SIG-M5 (cell line): ENCODE measurements around the gene APLN.

Experiments used
- DNase-seq: peaks from one replicate; lab custom pipeline; 2025; lab: John Stamatoyannopoulos, UW

Gene APLN

GRCh38 chrX:129654652-129655546, at the start of gene APLN:
Gene APLN, minus strand, starts transcription at chrX:129654956. Its CDS starts 326 bp downstream, at chrX:129654630.
- no peak for DNase-seq

- DNase-seq = no peak
Observed at GRCh38 chrX:129704491-129704890, 49.7 kb upstream of the APLN start.

GRCh38 chrX:129701624-129702069, 46.9 kb upstream of the APLN start:
- DNase-seq = no peak

DNA sequence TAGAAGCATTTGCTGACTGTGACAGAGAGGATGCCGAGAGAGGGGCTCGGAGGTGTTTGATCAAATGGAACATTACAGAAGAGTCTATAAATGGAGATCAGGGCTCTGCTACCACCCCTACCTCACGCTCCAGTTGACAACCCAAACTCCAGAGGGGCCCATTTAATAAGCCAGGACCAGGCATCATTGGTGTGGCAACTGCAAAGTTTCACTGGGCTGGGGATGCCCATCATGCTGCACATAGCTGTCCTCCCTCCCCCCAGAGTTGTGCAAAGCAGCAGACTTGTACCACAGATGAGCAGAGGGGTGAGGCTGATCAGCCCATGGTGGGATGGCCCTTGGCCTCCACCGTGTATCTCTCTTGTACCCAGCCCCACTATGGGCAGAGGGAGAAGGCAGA, 45.8 kb upstream of the APLN start:
- no peak for DNase-seq

DNA sequence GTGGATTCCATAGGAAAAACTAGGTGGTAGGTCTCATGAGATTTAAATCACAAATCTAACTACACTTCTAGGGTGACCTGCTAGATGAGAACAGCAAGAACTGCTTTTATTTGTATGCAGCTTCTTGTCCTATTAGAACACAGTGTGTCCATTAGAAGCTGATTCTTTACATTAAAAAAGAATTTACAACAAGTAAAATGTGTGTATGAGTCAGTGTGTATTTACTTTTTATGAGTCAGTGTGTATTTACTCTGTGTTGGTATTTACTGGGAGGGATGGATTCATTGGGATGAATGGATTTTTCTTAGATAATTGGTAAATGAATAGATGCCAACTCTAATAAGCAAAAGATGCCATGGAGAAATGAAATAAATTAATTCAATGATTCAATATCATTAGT, 43.4 kb upstream of the APLN start:
- no peak for DNase-seq

DNA sequence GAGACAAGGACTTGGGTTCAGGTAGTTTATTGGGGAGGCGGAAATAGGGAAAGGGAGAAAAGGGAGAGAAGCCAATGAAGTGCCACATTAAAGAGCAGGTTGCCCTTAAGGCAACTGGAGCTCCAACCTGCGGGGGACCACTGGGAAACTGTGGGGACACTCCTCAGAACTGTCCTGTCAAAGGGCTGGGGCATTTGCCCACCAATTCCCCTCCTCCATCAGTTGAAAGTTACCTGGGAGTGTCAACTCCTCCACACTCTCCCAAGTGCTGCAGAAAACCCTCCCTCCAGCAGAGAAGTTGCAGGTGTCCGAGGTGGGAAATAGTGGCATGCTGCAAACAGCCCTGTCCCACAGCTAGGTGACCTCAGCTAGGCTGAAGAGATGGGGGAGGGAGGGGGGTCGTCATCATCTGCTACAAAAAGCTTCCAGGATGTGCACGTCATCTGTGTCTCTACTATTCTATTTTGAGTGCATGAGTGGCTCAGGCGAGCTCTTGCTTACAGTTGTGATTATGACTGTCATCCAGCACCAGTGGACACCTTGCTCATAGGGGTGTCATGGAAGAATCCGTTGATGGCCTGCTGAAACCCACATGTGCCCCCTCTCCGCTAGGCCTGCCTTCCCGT, 42.6 kb upstream of the APLN start:
- no peak for DNase-seq

GRCh38 chrX:129696463-129697155, 41.9 kb upstream of the APLN start:
- DNase-seq = no peak

DNA sequence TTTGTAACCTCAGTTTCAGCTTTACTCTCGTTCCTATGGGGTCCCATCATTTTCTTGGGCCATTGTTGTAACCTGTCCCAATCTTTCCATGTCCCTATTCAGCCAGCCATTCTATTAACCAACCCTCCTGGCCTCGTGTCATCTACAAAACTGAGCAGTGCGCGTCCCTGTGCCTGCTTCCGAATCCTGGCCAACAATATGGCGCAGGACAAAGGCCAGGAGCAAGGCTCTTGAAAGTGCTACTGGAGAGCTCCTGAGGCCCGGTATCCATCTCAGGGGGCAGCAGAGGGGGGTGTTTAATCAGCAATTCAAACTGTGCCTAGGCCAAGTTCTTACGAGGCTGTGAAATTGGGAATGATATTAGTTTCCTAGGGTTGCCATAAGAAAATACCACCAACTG, 41.2 kb upstream of the APLN start:
- DNase-seq = no peak

GRCh38 chrX:129695535-129695934, 40.8 kb upstream of the APLN start:
- no peak for DNase-seq

GRCh38 chrX:129694805-129695204, 40.0 kb upstream of the APLN start:
- no peak for DNase-seq

- DNase-seq = no peak
Observed at GRCh38 chrX:129693354-129693753, 38.6 kb upstream of the APLN start.

DNA sequence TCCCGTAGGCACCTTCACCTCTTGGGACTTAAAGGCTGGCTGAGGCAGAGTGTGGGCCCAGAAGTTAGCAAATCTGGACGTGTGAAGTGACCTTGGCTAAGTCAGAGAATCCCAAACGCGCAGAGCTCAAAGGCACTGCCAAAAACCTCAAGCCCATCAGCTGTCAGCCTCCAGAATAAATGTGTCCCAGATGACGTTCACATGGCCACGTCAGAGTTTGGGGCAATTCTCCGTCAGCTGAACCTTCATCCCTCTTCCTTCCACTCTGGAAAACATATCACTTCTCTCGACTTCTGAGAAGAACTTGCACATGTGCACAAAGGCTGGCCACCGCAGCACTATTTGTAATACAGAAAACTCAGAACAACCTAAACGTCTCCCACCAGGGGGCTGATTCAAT, 35.7 kb upstream of the APLN start:
- DNase-seq = no peak

DNA sequence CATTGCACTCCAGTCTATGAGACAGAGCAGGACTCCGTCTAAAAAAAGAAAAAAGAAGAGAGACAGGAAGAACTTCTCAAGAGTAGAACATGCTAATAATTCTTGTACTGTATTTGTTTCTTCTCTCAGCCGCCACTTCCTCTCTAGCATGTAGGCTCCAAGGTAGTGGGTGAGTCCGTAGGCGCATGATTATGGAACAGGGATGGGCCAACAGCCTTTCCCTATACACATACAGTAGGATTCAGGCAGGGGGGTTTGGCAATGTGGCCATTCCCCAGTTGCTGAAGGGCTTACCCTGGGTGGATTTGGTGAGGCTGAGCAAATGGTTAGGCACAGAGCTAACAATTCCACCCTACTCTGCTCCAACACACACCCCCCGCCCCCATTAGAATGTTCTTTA, 35.0 kb upstream of the APLN start:
- DNase-seq = no peak

- no peak for DNase-seq
Observed at GRCh38 chrX:129688097-129688496, 33.3 kb upstream of the APLN start.

GRCh38 chrX:129686422-129686948, 31.7 kb upstream of the APLN start:
- DNase-seq = no peak

- no peak for DNase-seq
Observed at GRCh38 chrX:129682979-129683378, 28.2 kb upstream of the APLN start.

- no peak for DNase-seq
Observed at GRCh38 chrX:129679901-129680300, 25.1 kb upstream of the APLN start.

GRCh38 chrX:129678614-129679195, 23.9 kb upstream of the APLN start:
- no peak for DNase-seq

DNA sequence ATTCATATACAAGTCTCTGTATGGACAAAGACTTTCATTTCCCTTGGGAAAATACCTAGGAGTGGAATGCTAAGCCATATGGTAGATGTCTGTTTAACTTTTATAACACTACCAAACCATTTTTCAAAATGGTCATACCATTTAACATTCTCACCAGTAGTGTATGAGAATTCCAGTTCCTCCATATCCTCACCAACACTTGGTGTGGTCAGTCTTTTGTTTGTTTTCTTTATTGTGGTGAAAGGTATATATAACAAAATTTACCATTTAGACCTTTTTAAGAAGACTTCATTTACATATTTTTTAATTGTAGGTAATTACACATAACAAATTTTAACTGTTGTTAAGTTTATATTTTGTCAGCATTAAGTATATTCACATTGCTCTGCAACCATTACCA, 12.7 kb upstream of the APLN start:
- DNase-seq = no peak

DNA sequence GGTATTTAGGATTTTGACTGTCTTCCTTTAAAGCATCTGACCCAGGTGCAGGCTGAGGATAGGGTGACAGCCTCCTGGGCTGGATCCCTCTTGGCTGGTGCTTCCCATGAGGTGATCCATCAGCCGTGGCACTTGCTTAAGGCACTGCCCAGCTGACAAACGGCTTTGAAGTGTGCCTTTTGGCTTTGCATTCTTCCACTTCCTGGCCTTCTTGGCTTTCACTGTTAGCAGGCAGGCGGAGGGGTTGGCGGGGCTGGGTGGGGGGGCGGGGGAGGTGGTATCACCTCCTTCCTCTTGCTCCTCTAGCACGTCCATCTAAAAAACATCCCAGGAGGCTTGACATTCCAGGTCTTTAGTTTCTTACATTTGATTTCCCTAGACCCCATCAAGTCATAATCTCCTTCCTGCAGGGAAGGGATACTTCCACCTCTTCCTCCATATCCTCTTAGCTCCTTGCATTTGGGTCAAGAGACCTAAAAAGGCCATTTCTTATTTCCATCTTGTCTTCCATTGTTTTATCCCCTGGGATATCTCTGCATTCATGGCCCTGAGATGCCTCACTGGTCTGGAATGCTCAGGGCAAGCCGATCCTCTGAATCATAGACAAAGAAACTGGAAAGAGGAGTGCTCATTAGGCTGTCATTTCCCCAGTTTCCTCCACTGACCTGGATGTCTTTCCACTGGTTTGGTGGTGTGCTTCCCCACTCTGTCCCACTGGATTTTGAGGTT, 11.3 kb upstream of the APLN start:
- DNase-seq = no peak

- DNase-seq = no peak
Observed at GRCh38 chrX:129663171-129663570, 8.4 kb upstream of the APLN start.

DNA sequence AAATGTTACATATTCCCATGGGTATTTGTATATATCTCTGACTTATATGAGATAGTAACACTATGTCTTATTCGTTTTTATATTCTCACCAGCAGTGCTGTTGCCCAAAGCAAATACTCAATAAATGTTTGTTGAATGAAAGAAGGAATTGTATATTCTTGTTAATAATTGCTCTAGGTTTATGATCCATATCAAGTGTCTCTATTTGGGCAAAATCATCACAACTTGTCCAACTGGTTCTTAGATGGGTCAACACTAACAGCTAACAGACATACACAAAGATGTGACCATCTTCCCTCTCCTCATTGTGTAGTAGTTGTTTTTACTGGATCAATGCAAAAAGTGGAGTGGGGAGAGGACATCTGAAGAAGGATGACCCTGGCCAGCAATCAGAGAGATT, 6.6 kb upstream of the APLN start:
- no peak for DNase-seq
